GM18858 (cell line): ENCODE results near the gene PRPF38B.

Source experiments
- ATAC-seq: cut with Tn5 transposase; IDR thresholded peaks from one replicate; pipeline ENCODE4 v1.9.1; 2021; ENCODE audit not compliant: unreplicated experiment

The PRPF38B gene

GRCh38 chr1:108717774-108718316 is 25.7 kb downstream of the PRPF38B start:
- no peak for ATAC-seq

- no peak for ATAC-seq
These were observed 27.0 kb downstream of the PRPF38B start for GRCh38 chr1:108718927-108719655.

- ATAC-seq: no peak
These were observed 27.7 kb downstream of the PRPF38B start for GRCh38 chr1:108719656-108720435.

- ATAC-seq: no peak
These were observed 30.2 kb downstream of the PRPF38B start for GRCh38 chr1:108722292-108722691.

- no peak for ATAC-seq
These were observed 33.8 kb downstream of the PRPF38B start for GRCh38 chr1:108725906-108726305.

- ATAC-seq: no peak
These were observed 36.3 kb downstream of the PRPF38B start for GRCh38 chr1:108728327-108728923.

GRCh38 chr1:108729481-108729880 is 37.4 kb downstream of the PRPF38B start:
- ATAC-seq: no peak

- ATAC-seq: no peak
These were observed 40.3 kb downstream of the PRPF38B start for GRCh38 chr1:108732398-108732797.

- ATAC-seq: no peak
These were observed 42.2 kb downstream of the PRPF38B start for GRCh38 chr1:108734171-108734865.

- no peak for ATAC-seq
These were observed 50.1 kb downstream of the PRPF38B start for GRCh38 chr1:108742253-108742652.

- no peak for ATAC-seq
These were observed 53.9 kb downstream of the PRPF38B start for GRCh38 chr1:108745980-108746381.

GRCh38 chr1:108746382-108747170 is 54.5 kb downstream of the PRPF38B start, which contains the start of gene STXBP3:
Gene STXBP3 (plus strand): TSS chr1:108746674. CDS start chr1:108746738, 64 bp downstream.
- ATAC-seq: peak; percentile 84

GRCh38 chr1:108747171-108747850 is 55.2 kb downstream of the PRPF38B start:
- no peak for ATAC-seq

GRCh38 chr1:108747898-108748297 is 55.8 kb downstream of the PRPF38B start:
- no peak for ATAC-seq

GRCh38 chr1:108749081-108749480 is 57.0 kb downstream of the PRPF38B start:
- no peak for ATAC-seq

GRCh38 chr1:108750476-108751181 is 58.5 kb downstream of the PRPF38B start:
- no peak for ATAC-seq
